Dedifferentiated amniotic fluid mesenchymal stem cell (primary cell): ENCODE measurements around the gene NDUFB2.
"Not testable (repeated sequence)": the region's sequence is repeated elsewhere in the genome, so short reads cannot be mapped to it uniquely, and the experiment has no call there.

Experiments
- DNase-seq: peaks from one replicate; pipeline ENCODE4 v3.0.0-alpha.2; 2016; ENCODE audit errors: extremely low spot score

Gene NDUFB2

DNA sequence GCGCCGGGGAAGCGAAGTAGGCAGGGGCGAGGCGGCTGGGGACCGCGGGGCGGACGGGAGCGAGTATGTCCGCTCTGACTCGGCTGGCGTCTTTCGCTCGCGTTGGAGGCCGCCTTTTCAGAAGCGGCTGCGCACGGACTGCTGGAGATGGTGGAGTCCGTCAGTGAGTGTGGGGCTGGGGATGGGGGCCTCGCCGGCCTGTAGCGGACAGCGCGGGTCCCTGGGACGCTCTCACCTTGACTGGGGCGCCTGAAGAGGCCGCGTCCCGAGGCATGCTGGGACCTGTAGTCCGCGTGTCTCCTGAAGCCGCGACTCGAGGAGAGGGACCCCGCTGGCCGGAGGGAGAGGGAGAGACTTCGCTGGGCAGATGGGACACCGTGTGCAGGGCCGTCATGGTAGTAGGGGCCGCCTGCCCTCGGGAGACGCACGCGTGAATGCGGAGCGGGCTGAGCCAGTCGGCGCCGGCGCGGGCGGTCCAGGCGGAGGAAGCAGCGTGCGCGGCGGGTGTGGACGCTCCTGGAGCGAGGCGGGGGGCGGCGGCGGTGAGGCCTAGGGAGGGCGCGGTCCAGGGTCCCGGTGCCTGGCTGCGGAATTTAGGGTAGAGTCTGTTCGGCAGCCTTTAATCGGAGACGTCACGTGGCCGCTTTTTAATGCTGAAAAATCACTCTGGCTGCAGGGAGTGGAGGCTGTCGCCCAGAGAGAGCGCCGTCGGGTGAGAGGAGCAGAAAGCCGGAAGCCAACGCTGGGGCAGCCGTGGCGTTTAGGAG, at the start of gene NDUFB2:
NDUFB2 (plus strand) TSS at position 29 of the 767 bp plus-strand sequence; CDS start at position 66, 37 bp downstream.
- peak; percentile 57 for DNase-seq

GRCh38 chr7:140646931-140647647, 49.4 kb upstream of the NDUFB2 start:
- no peak for DNase-seq

GRCh38 chr7:140649556-140650205, 46.8 kb upstream of the NDUFB2 start:
- no peak for DNase-seq

- DNase-seq: no peak
These were observed 46.1 kb upstream of the NDUFB2 start for GRCh38 chr7:140650367-140650766.

DNA sequence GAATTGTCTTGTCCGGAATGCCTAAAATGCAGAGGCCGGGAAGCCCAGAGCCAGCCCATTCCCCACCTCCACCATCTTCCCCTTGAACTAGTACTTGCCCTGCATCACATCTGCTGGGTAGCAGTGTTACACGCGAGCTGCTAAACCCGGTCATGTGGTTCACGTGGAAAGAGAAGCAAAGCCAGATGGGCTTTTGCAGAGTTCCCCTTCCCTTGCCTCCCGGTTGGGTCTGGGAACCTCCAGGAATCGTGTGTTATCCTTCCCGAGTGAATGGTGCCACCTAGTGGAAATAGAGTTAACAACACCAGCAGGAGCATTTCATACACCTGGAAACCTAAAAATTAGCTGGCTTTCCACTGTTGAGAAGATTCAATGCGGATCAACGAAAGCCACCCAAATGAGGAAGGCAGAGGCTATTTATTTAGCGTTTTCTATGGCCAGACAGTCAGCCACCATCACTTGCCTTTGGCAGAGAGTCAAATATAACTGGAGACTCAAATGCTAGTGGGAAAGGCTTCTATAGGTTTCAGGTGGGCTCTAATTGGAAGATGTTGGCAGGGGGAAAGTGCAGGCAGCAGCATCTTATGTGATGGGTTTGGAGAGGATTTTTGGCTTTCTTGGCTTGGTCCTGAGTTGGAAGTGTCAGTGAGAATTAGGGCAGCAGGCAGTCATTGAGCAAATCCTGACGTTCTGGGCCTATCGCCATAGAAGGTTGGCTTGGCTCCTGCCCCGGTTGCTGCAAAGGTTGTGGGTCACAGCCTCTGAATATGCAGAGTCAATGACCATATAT, 43.0 kb upstream of the NDUFB2 start:
- DNase-seq: peak; percentile 78

- DNase-seq: no peak
These were observed 42.5 kb upstream of the NDUFB2 start for GRCh38 chr7:140654109-140654387.

DNA sequence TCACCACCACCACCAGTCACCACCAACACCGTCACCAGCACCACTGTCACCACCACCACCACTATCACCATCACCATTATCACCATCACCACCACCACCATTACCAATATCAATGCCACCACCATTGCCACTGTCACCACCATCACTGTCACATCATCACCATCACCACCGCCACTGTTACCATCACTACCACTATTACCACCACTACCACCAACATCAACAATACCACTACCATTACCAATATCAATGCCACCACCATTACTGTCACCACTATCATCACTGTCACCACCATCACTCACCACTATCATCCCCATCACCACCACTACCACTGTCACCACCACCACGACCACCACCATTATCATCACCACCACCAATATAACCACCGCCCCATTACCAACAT, 41.8 kb upstream of the NDUFB2 start:
- no peak for DNase-seq

DNA sequence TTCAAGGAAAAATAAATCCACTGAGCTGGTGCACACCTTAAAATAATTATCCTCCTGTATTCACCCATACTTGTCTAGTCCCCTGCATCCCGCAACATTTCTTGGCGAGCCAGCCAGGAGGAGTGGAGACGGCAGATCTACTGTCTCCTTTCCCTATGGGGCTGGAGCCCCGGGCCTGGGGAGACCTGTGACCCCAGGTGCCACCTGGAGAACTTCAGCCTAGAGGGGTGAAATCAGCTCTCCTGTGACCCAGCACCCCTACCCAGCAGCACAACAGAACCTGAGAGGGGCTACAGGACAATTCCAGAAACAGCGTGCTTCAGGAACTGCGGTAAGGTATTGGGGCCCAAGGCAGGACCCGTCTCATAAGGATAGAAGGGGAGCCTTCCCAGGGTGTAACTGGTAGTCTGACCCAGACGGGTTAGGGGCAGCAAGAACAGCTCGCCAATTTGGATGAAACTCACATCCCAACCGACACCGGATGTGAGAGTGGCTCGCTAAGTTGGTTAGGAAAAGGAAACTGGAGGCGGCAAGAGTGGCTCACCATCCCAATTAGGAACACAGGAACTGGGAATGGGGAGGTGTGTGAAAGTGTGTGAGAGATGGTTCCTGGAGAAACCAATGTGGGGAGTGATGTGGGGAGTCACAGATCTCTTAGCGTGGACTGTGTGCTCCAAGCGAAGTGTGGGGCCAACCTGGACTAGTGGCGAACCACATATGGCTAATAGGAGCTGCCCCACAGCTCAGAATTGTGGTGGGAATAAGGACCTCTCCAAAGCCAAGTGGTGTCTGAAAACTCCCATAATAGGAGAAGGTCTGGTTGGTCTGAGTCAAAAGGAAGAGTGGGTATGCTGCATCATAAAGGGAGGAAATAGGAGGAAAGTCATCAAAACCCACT, 40.7 kb upstream of the NDUFB2 start:
- no peak for DNase-seq

- DNase-seq: peak; percentile 52
These were observed 39.7 kb upstream of the NDUFB2 start for GRCh38 chr7:140656548-140657515.

DNA sequence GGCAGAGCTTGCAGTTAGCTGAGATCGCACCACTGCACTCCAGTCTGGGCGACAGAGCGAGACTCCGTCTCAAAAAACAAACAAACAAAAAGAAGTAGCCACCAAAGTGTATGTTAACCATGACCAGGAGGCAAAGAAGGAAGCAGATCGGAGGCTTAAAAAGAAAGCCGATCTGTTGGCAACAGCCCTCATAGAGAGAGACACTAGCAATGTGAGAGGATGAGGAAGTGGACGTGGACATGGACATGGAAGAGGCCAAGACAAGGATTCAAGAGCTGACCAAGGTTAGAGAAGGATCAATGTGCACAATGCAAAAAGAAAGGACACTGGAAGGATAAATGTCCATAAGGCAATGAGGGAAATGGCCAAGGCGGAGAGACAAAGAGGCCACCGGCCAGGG, 38.6 kb upstream of the NDUFB2 start:
- no peak for DNase-seq

GRCh38 chr7:140659856-140660255, 36.7 kb upstream of the NDUFB2 start:
- DNase-seq: no peak

DNA sequence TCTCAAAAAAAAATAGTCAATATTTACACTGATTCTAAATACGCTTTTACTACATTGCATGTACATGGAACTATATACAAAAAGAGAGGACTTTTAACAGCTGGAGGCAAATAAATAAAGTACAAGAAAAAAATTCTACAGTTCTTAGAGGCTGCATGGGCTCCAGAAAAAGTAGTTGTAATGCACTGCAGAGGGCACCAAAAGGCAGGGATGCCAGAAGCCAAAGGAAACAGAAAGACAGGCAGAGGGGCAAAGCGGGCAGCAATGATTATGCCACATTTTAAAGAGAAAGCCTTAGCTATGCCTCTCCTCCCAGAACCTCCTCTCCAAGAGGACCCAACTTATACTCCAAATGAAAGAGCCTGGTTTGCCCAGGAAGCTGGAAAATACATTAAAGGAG, 35.4 kb upstream of the NDUFB2 start:
- no peak for DNase-seq

GRCh38 chr7:140662938-140663337, 33.6 kb upstream of the NDUFB2 start:
- DNase-seq: not testable (repeated sequence)

DNA sequence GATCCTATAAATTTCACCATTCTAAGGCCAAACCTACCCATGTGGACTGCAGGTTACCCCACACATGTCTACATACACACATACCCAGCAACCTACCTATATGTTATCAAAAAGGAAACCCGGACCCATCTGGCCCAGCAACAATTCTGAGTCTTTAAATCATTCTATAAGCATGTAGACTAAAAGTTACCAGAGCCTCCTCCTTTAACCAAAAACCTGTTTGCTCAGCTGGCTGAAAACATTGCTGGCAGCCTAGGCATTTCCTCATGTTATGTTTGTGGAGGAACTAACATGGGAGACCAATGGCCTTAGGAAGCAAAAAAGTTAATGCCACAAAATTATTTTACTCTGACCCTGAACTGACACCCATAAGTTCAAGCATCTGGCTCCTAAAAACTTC, 29.0 kb upstream of the NDUFB2 start:
- DNase-seq: no peak

DNA sequence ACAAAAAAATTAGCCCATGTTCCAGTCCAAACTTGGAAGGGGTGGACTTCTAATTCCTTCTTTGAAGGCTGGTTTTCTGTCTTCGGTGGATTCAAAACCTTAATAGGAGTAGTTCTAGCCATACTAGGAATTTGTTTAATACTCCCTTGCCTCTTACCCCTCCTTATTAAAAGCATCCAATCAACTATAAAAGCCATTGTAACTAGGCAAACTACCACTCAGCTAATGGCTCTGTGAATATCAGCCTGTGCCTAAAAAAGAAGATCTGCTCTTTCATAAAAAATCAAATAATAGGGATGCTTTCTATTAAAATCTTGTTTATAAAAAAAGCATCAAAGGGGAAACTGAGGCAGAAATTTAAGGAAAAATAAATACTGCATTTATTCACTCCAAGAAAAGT, 27.9 kb upstream of the NDUFB2 start:
- no peak for DNase-seq

DNA sequence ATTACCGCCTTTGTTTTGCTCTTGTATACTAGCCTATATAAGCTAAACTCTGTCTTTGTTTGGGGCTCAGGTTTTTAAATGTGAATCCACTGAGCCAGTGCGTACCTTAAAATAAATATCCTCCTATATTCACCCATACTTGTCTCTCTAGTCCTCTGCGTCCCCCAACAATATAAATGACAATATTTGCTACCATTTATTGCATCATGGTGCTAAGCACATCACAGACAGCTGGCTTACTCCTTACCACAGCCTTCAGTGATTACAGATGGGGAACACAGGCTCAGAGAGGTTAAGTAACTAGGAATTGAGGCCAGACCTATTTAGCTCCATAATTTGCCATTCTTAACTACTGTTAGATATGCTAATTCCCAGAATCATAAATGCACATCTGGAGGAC, 27.2 kb upstream of the NDUFB2 start:
- DNase-seq: no peak

DNA sequence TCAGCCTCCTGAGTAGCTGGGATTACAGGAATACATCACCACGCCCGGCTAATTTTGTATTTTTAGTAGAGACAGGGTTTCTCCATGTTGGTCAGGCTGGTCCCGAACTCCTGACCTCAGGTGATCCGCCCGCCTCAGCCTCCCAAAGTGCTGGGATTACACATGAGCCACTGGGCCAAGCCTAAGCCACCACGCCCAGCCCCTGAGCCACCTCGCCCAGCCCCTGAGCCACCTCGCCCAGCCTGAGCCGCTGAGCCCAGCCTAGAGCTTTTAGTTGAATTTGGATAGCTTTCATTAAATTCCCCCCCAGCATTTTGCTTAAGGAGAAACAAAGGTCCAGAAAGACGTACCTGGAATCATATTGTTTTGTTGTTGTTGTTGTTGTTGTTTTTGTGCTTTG, 26.6 kb upstream of the NDUFB2 start:
- DNase-seq: not testable (repeated sequence)

DNA sequence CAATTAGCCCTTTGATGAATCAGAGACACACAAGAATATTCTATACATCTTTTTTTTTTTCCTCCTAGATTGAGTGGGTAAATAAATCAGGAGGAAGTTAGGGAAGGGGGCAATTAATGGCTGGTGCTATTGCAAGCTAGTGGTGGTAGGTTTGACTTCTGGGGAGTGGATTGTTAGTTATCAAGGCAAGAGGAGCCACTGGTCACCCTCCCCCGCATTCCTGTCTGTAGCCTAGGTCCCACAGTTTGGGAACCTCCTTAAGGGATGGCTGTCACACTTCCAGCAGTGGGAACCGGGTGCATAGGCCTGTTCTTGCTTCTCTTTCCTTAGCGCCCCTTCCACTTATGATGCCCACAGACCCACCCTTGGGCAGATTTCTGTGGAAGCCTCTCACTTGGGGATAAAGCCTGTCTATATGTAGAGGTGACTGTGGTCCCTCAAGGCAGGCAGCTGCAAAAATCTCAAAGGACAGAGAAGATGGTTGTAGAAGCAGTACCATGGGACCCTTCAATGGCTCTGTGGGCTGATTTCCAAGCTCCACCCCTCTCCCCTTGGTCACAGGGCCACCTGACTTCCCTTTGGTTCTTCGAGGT, 26.1 kb upstream of the NDUFB2 start:
- no peak for DNase-seq

DNA sequence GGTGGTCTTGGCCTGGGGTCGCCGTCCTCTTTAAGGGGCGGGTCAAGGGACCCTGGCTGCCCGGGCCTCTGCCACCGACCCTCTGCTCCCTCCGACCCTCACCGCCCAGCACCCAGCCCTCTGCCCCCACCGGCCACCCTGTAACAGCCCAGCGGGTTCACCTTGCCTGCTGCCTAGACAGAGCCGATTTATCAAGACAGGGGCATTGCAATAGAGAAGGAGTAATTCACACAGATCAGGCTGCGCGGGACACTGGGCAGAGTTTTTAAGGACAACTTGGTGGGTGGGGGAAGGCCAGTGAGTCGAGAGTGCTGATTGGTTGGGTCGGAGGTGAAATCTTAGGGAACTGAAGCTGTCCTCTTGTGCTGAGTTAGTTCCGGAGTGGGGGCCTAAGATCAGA, 24.5 kb upstream of the NDUFB2 start:
- DNase-seq: no peak
